Measurements from ENCODE around the gene KLF4.

KLF4 gene

GRCh38 chr9:107487521-107488374 is 1.8 kb downstream of the KLF4 start:
- DNase-seq (ENCODE audit: low spot score) = peak; percentile 53

- peak; percentile 17 for DNase-seq (ENCODE audit: low spot score)
Measured at GRCh38 chr9:107486674-107487520, 2.7 kb downstream of the KLF4 start.

GRCh38 chr9:107485458-107486043 is 4.0 kb downstream of the KLF4 start:
- peak; percentile 30 for DNase-seq (ENCODE audit: low spot score)

DNA sequence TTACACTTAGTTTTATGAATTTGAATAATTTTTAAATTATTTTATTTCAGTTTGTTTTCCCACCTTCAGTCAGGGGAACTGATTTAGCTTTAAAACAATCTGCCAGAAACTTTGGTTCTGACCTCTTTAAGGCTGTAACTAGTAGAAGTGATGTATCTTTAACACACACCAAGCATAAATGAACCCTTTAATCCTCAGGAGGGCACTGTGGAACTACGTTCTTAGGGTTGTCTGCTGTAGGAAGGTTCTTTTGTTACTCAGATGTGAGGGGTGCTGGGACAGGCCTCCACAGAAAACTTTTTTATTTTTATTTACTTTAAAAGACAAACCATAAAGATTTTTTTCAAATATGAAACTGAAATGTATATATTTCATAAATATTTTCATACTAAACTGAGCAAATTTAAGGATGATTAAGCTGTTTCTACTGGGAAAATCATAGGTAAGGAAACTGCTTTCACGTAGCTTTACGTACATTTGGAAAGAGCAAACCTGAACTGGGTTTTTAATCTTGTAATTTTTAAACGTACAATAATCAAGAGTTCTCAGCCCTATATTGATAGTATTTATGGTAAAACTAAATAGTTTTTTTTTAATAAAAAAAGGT is 5.3 kb downstream of the KLF4 start:
- DNase-seq (ENCODE audit: low spot score) = peak; percentile 68

- DNase-seq (ENCODE audit: low spot score) = no peak
Measured at GRCh38 chr9:107483666-107484065, 5.9 kb downstream of the KLF4 start.

DNA sequence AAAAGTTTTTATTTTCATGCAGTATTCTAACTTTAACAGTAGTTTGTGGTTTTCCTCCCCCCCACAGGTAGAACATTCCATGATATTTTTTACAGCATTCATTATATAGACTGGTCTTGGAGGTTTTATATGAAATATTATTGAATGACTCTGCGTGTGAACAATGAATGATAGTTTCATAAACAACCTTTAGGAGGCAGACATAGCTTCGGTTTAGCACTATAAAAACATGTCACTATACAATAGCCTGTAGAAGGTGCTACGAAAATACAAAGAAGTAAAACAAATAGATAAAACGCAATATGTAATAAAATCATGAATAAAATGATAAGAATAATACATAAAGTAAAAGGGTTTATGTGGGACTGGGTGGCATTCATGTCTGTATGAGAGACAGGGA is 8.5 kb downstream of the KLF4 start:
- no peak for DNase-seq (ENCODE audit: low spot score)

GRCh38 chr9:107480386-107480789 is 9.2 kb downstream of the KLF4 start:
- peak; percentile 81 for DNase-seq (ENCODE audit: low spot score)

DNA sequence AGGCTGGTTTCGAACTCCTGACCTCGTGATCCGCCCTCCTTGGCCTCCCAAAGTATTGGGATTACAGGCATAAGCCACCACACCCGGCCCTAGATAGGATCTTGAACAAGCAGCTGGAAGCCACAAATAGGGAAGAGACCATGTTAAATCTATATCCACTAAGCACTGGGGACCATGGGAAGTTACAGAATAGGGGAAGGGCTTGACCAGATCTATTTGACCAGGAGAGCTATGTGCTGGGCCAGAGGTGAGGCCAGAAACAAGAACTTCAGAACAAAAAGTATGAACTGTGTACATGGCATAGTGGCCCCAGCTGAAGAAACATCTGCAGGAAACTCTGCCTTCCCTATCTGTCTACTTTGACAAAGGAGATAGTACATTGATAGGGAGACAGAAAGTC is 10.8 kb downstream of the KLF4 start:
- DNase-seq (ENCODE audit: low spot score) = no peak

GRCh38 chr9:107474124-107474523 is 15.4 kb downstream of the KLF4 start:
- no peak for DNase-seq (ENCODE audit: low spot score)

DNA sequence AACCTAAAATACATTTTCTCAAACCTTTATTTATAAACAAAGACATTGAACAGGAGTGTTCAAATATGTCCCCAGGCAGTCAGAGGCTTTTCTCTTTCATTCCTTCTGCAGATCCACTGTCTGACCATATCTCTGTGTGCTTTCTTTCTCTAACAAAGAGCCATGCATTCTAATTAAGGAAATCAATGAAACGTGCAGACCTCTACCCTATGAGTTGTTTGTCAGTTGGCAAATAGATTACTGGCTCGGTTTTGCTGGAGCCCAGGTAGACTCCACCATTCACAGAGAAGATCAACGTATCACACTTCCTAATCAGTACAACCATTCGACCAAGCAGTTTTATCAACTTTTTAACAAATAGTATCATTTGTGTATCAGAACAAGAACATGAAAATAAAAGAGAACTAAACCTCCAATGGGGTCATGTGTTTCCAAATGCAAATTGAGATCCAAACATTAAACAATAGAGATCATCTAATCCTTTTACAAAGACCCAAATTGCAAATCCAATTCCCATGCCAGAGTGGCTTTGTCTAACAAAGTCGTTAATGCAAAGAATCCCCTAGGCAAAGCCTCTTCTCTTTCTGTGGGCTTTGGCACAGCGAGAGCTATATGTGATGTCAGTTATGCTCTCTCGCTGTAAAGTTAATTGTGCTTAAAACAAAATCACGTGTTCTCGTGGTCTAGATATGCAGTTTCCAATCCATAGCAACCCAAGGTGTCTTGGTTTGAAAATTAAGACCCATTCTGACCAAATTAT is 16.8 kb downstream of the KLF4 start:
- no peak for DNase-seq (ENCODE audit: low spot score)

DNA sequence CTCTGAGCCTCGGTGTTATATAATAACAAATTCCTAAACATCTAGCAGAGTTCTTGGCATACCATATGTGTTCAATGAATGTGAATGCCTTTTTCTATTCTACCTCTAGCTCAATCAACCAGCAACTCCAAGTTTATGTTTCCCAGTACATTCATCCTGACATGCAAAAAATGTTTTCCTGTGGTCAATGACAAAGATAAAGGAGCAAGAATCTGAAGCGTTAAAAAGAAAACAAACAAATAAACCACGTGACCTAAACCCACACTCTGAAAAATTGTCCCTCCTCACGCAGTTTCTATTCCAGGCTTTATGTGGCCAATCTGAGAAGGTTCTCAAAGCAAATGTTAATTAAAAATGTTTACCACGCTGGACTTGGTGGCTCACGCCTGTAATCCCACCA is 18.0 kb downstream of the KLF4 start:
- DNase-seq (ENCODE audit: low spot score) = no peak

DNA sequence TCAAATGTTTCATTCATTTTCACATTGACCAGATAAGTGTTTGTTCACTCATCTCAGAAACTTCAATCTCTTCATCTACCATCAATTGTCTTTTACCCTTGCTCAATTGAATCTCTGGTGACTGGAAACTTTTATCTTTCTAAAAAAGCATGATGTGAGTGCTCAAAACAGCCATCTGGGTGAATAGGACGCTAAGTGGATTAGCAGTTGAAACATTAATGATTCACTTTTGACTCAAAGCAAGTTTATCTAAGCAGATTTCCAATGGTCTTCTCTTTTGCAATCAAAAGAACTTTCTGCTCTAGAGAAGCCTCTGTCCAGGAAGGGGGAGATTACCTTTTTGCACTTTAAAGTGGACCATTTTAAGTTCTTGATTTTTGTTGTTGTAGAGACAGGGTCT is 22.2 kb downstream of the KLF4 start:
- DNase-seq (ENCODE audit: low spot score) = no peak

DNA sequence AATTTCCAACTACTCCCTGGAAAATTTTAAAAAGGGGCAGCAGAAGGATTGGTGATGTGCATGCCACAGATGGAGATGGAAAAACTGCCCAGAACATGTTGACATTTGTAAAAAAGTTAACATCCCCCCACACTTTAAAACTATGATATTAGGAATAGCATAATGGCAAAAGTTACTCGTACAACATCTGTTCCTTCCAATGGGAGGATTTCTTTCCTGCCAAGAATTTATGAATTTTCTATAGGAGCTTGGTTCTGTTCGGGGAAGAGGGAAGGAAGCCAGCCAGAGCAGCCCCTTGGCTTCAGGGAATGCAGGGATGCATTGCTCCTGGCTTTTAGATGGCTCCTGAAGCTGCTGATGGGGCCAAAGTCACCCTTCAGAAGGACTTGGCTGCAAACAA is 22.7 kb downstream of the KLF4 start:
- no peak for DNase-seq (ENCODE audit: low spot score)

- DNase-seq (ENCODE audit: low spot score) = peak; percentile 94
Measured at GRCh38 chr9:107465467-107466451, 23.8 kb downstream of the KLF4 start.

GRCh38 chr9:107464516-107464915 is 25.1 kb downstream of the KLF4 start:
- no peak for DNase-seq (ENCODE audit: low spot score)

GRCh38 chr9:107462691-107463090 is 26.9 kb downstream of the KLF4 start:
- peak; percentile 27 for DNase-seq (ENCODE audit: low spot score)

DNA sequence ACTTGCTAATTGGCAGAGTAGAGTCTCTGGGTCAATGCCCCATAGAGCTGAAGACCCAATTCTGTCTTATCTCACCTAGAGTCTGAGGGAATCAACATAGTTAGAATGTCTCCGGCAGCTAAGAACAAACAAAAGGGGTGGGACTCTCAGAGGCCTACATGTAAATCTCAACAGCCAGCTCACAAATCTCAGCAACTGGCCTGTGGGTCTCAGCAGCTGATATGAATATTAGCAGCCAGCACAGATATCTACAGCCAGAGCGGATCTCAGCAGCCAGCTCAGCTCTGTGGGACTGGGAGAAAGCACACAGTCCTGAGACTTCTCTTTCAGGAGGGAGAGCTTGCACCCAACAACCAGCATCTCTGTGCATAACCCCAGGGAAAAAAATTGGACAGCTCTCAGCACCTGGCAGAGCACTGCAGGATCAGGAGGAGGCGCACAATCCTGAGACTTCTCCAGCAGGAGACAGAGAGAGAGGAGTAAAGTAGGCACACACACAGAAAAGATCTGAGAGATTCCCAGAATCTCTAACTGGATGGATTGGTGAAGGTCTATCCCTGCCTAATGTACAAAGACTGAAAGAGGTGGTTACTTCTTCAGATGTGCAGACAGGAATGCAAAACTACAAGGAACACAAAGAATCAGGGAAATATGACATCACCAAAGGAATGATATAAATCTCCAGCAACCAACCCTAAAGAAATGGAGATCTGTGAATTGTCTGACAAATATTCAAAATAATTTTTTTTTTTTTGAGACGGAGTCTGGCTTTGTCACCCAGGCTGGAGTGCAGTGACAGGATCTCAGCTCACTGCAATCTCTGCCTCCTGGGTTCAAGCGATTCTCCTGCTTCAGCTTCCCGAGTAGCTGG is 29.2 kb downstream of the KLF4 start:
- no peak for DNase-seq (ENCODE audit: low spot score)

- DNase-seq (ENCODE audit: low spot score) = no peak
Measured at GRCh38 chr9:107455425-107456135, 34.0 kb downstream of the KLF4 start.

DNA sequence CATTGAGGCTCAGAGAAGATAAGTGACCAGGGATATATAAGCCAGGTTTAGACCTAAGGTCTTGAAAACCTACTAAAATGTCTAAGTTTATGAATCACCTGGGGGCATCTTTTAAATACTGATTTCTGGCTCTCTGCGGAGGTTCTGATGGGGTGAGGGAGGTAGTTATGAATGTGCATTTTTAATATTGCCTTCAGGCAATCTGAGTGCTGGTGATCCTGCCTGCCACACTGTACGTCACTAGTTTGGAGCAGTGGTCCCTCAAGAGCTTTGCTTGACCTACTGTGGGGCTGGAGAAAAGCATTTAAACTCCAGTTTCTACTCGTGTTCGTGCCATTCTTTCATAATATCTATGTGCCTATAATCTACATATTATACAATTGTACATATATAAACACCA is 36.1 kb downstream of the KLF4 start:
- DNase-seq (ENCODE audit: low spot score) = no peak
